GM18951 (cell line): ENCODE data around the gene FEN1.

Experiments
- POLR2A ChIP-seq: IDR thresholded peaks from 4 replicates; pipeline ENCODE4 v1.6.1; 2011; ENCODE audit warnings: mild to moderate bottlenecking; ENCODE audit not compliant: insufficient read length, insufficient read depth; ENCODE audit errors: extremely low read depth
- in situ Hi-C: fragments of 300-500 bp; cut with MboI; formaldehyde crosslinking; loops from one replicate; pipeline ENCODE4 v1.12.0; 2022; ENCODE audit warnings: low sequenced_read_pairs, mixed read lengths, inconsistent platforms; ENCODE audit not compliant: unreplicated experiment

FEN1 gene

DNA sequence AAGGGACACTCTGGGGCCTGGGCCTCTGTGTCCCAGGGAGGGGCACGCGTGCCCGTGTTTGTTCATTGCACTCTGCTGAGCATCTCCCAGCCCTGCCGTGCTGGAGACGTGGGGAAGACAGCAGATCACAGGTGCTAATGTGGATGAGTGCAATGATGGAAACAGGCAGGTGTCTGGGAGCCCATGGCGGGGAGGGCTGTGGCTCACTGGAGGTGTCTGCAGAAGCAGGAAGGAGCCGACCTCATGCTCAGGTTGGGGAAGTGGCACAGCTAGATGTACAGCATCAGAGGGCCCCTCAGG lies 8.3 kb upstream of the FEN1 start:
- TF ChIP-seq POLR2A, result no peak
- in situ Hi-C loops, result no loop called here

DNA sequence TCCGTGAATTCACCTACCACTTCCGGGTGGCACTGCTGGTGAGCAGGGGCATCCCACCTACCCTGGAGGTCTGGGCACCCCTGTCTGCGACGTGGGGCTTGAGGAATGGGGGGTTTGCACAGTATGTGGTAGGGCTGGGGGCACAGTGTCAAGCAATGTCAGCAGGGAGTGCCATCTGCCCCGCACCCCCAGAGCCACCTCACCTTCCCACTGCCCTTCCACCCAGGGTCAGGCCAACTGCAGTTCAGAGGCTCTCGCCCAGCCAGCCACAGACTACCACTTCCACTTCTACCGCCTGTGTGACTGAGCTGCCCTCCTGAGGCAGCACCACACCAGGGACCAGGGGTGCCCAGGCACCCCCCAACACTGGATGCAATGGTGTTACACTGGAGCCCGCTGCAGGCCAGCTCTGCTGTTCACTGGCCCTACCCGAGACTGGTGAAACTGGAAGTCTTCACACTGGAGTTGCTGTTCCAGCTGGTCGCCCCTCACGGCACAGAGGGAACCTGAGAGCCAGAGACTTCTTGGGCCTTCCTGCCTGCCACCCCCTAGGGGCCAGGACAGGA lies 6.8 kb upstream of the FEN1 start:
- in situ Hi-C loops, result no loop called here
- no peak for TF ChIP-seq POLR2A

DNA sequence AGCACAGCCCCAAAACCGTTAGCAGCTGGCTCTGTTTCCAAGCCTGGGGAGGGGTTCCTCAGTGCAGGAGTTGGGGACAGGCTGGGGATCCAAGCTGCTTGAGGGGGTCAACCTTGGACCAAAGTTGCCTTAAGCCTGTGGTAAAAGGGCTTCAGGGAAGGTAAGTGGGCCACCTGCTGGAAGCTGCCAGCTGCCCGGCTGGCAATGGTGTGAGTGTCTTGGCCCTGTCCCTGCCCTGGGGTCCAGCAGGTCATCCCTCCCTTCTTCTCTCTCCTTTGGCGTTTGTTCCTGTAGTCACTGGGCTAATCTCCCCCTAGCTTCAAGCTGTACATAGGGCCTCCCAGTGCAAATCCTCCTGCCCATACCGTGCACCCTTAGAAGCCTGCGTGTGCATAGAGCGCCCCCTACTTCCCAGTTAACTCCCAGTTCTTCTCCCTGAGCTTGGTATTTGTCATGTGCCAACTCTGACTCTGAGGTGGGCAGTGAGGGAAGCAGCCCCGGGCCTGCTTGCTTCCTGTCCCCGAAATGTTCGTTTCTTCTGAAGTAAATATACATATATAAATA lies 4.7 kb upstream of the FEN1 start:
- TF ChIP-seq POLR2A, result no peak

DNA sequence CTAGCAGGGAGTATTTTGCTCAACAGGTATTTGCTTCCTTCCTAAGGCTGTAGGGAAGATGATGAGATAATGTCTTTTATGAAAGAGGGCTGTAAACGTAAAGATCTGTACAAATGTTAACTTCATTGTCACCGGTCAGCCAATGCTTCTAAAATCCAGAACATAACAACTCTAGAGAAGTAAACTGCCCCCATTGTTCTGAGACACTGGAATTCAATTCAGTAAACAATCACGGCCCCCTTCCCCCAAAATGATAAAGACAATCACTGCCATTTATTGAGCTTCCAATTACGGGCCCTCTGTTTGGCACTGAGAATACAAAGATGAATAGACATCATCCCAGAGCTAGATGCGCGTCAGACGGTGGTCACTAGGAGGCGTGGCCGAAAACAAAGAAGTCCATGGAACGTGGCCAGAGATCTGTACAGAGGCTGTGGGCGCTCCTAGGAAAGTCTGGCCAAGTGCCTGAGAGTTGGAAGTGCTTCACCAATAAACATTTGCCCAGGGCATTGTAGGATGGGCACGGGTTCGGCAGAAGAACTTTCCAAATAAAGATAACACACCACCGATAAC lies 888 bp upstream of the FEN1 start:
- TF ChIP-seq POLR2A, result no peak
- in situ Hi-C loops, result no loop called here

More for the DNA sequence above, 4.7 kb upstream of the FEN1 start:
- in situ Hi-C loops, result no loop called here

DNA sequence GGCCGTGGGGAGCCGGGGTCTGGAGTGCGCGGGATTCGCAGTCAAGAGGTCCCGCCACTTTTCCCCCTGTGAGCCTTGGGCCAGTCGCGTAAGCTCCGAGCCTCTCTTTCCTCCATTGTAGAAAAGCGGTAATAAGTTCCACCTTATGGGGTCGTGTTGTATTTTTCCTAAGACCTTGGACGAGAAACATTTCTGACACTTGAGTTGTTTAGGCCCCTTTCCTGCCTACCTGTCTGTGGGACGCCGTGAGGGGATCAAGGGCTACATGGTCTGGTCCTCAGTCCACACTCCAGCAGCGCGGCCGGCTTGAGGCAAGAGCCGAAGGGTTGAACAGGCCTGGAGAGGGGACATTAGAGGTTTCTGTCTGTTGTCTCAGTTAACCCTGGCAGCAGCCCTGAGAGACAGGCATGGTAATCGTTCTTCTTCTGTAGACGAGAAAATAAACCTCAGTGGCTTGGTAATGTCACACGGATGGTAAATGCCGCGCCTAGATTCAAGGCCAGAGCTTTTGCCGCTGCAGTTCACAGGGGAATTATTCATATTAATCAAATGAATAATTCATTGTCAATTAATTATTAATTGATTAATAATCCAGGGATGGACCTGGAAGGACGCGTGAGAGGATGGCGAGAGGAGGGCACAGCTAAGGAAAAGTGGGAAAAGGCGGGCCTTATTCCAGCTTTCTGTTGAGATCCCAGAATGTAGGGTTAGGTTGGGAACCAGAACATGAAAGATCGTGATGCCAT lies 545 bp downstream of the FEN1 start:
- TF ChIP-seq POLR2A, result no peak

DNA sequence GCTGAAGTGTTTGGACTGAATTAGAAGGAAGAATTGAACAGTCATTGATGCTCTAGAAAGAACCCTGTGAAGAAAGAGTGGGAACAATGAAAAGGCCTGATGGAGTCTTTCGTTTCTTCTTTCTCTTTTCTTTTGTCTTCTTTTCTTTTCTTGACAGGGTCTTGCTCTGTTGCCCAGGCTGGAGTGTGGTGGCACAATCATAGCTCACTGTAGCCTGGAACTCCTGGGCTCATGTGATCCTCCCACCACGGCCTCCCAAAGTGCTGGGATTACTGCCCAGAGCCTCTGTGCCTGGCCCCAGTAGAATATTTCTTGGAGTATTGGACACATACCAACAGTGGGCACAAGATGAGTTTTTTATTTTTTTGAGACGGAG lies 1.1 kb downstream of the FEN1 start:
- in situ Hi-C loops, result no loop called here
- TF ChIP-seq POLR2A, result no peak

More for the DNA sequence above, 545 bp downstream of the FEN1 start:
- in situ Hi-C loops, result no loop called here

DNA sequence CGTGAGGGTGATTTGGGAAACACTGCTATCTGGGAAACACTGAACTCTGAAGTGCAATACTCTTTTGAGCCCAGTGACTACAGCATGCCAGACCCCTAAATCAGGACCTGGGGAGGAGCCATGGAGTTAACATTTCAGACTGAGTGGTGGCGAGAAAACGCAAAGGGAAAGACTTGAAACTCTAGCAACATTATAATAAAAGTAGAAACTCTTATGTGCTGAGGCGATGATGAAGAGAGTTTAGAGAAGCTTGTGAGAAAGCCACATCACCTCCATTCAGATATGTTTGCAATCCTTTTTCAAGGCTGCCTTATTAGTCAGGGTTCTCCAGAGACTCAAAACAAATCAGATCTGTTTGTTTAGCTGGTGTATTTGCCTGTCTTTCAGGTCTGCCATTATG lies 1.9 kb downstream of the FEN1 start:
- in situ Hi-C loops, result no loop called here
- no peak for TF ChIP-seq POLR2A

DNA sequence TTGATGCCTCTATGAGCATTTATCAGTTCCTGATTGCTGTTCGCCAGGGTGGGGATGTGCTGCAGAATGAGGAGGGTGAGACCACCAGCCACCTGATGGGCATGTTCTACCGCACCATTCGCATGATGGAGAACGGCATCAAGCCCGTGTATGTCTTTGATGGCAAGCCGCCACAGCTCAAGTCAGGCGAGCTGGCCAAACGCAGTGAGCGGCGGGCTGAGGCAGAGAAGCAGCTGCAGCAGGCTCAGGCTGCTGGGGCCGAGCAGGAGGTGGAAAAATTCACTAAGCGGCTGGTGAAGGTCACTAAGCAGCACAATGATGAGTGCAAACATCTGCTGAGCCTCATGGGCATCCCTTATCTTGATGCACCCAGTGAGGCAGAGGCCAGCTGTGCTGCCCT lies 2.7 kb downstream of the FEN1 start:
- no peak for TF ChIP-seq POLR2A
- in situ Hi-C loops, result no loop called here

DNA sequence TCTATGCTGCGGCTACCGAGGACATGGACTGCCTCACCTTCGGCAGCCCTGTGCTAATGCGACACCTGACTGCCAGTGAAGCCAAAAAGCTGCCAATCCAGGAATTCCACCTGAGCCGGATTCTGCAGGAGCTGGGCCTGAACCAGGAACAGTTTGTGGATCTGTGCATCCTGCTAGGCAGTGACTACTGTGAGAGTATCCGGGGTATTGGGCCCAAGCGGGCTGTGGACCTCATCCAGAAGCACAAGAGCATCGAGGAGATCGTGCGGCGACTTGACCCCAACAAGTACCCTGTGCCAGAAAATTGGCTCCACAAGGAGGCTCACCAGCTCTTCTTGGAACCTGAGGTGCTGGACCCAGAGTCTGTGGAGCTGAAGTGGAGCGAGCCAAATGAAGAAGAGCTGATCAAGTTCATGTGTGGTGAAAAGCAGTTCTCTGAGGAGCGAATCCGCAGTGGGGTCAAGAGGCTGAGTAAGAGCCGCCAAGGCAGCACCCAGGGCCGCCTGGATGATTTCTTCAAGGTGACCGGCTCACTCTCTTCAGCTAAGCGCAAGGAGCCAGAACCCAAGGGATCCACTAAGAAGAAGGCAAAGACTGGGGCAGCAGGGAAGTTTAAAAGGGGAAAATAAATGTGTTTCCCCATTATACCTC lies 3.3 kb downstream of the FEN1 start:
- in situ Hi-C loops, result no loop called here
- no peak for TF ChIP-seq POLR2A

DNA sequence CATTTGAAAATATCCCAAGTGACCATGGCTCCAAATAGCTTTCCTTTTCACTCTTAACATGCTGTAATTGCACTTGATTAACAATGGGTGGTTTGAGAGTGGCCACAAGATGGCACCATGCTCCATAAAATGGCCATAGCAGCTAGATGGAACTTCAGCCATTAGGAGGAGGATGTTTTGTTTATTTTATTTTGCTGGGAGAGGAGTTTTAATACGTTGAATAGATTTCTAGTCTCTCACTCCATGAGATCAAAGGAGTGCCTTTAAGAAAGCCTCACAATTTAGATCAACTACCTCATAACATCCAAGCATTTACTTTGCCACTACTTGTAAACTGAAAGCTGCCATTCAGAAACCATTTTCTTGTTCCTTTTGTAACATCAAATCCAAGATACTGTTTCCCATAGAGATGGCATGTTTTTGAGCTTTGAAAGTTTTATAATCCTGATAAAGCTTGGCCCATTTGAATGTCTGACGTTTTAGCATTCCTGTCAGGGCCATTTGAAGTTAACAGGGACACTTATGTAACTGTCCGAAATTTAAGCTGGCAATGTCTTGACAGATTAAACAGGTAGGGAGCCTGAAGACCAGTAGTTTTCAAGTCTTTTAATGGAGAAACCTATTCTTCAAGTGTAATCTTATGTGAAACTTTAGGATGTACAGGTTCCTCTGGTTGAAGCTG lies 4.7 kb downstream of the FEN1 start:
- no peak for TF ChIP-seq POLR2A
- in situ Hi-C loops, result no loop called here

DNA sequence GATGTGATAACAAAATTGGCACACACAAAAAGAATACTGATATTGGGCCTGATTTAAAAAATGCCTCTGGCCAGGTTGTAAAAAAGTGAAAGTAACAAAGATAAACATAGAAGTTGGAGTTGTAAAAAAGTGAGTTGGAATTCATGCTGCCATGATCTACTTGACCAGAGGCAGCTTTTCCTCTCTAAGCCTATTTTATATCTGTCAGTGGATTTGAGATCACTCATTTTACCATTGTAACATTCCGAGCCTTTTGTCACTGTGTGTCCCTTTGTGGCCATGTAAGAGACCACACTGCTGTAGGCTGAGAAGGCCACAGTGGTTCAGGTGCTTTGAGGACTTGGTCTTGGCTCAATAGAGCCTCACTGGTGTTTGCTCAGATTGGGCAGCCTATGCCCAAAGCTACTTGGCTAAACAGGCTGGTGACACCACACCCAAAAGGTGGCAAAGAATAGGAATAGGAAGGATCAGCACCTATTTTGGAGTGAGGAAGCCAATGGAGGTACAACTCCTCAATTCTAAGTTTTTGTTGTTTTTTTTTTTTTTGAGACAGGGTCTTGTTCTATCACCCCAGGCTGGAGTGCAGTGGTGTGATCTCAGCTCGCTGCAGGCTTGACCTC lies 7.1 kb downstream of the FEN1 start:
- in situ Hi-C loops, result no loop called here

DNA sequence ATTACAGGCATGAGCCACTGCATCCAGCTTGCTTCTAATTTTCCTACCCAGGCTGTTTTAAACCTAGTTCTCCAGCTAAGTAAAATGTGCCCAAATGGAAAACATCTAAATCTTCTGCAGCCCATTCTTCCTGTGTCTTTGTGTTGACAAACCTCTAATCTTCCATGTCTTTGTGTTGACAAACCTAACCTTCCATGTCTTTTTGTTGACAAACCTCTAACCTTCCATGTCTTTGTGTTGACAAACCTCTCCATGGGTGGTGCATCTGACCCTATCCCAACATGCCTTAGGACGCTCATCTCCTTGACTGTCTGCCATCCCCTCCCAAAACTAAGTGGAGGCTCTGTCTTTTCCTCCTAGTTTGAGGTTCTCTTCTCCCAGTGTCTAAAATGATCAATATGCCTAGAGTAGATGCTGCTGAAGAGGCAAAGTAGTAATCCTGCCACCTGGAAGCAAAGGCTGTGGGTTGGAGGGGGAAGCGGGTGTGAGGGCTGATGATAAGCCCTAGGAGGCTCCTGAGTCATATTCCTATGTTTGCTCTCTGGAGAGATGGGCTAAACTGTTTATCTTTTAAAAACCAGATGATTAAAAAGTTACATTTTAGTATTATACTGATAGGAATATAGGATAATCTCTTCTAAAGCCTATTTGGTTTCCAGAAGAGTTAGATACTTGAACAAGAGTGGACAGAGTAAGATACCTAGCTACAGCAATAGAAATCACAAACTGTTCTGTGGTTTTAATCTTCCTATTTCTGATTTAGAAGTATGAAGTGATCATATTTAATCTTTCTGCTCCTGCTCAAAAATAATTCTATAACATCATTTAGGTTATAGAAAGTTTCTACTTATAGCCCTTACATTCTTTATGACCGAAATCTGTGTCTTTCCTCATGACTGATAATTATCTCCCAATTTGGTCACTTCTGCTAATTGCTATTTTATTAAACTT lies 7.9 kb downstream of the FEN1 start:
- no peak for TF ChIP-seq POLR2A
- in situ Hi-C loops, result no loop called here

More for the DNA sequence above, 7.1 kb downstream of the FEN1 start:
- TF ChIP-seq POLR2A, result no peak

DNA sequence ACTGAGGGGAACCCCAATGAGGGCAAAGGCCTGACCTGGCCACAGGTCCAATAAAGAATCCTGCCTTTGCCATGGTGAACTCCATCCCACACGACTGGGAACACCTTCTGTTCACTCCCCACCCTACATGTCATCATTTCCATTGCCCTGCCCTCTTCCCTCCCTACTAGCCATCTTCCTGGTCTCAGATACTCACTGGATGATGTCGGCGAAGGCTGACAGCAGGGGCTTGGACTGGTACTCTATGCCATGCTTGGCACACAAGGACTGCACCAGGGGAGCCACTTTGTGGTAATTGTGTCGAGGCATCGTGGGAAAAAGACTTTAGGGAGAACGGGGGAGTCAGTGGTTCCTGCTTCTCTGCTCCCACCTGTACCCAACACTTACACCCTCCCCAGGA lies 9.9 kb downstream of the FEN1 start:
- no peak for TF ChIP-seq POLR2A
- in situ Hi-C loops, result no loop called here
